ENCODE data around the gene TMEM164. TPM values are rescaled to one million over a fixed set of nuclear protein-coding genes. Genes with fewer than 3 reads are reported as not detected.

Gene TMEM164
- total RNA-seq, 1 experiment from 2014 or later, result 26.2 TPM

DNA sequence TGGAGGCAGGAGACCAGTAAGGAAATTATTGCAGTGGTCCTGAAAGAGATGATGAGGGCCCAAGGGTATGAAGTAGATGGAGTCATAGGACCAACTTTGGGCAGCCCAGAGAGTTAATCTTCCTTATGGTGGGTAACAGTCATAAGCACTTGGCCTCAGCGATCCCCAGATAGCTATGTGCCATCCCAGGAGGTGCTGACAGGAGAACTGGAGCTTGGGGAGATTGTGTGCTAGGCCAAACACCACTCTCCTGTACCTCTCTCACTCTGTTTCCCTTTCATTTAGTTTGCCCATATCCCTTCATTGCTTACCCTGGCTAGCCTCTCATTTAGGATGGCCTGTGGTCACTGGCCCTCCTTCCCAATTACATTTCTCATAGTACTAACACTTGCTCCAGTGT, 60.0 kb downstream of the TMEM164 start:
- intact Hi-C loops (cut with micrococcal nuclease; ENCODE audit: unreplicated experiment), result no loop called here
- POLR2A ChIA-PET, result no interaction called here
- Mint-ChIP-seq H3K27ac (ENCODE audit: unreplicated experiment) (no peak overlapping the region), H3K4me3 (ENCODE audit: unreplicated experiment) (no peak overlapping the region), H3K27me3 (ENCODE audit: insufficient read depth, unreplicated experiment) (no peaks in the 10 kb centered on the region), H3K4me1 (ENCODE audit: low read depth, unreplicated experiment) (no peaks in the 10 kb centered on the region), H3K36me3 (ENCODE audit: insufficient read depth, unreplicated experiment) (no peaks in the 10 kb centered on the region), H3K9me3 (ENCODE audit: unreplicated experiment) (no peaks in the 10 kb centered on the region)
- no peaks in the 10 kb centered on the region for H3K9me3 ChIP-seq
- H3K4me1 ChIP-seq, result no peaks in the 10 kb centered on the region
- H3K4me3 ChIP-seq (ENCODE audit: low read depth, low read length), result no peak overlapping the region
- CTCF ChIA-PET, result no interaction called here
- no peak for DNase-seq
- H3K27me3 ChIP-seq (replicated peaks; ENCODE audit: control insufficient read depth, insufficient read depth, low read length), result no peaks in the 10 kb centered on the region
- TF ChIP-seq, protein P1, sequence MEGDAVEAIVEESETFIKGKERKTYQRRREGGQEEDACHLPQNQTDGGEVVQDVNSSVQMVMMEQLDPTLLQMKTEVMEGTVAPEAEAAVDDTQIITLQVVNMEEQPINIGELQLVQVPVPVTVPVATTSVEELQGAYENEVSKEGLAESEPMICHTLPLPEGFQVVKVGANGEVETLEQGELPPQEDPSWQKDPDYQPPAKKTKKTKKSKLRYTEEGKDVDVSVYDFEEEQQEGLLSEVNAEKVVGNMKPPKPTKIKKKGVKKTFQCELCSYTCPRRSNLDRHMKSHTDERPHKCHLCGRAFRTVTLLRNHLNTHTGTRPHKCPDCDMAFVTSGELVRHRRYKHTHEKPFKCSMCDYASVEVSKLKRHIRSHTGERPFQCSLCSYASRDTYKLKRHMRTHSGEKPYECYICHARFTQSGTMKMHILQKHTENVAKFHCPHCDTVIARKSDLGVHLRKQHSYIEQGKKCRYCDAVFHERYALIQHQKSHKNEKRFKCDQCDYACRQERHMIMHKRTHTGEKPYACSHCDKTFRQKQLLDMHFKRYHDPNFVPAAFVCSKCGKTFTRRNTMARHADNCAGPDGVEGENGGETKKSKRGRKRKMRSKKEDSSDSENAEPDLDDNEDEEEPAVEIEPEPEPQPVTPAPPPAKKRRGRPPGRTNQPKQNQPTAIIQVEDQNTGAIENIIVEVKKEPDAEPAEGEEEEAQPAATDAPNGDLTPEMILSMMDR (IDR thresholded peaks at IDR 0.05; ENCODE audit: insufficient read depth in 1 of 2, low read depth in 1 of 2, low read length in 1 of 2, severe bottlenecking in 1 of 2, unreplicated experiment in 1 of 2), result no peak
- H3K36me3 ChIP-seq (ENCODE audit: control insufficient read depth, insufficient read depth, low read length), result no peaks in the 10 kb centered on the region
- BruUV-seq (replicated peaks), result no TSS peak

DNA sequence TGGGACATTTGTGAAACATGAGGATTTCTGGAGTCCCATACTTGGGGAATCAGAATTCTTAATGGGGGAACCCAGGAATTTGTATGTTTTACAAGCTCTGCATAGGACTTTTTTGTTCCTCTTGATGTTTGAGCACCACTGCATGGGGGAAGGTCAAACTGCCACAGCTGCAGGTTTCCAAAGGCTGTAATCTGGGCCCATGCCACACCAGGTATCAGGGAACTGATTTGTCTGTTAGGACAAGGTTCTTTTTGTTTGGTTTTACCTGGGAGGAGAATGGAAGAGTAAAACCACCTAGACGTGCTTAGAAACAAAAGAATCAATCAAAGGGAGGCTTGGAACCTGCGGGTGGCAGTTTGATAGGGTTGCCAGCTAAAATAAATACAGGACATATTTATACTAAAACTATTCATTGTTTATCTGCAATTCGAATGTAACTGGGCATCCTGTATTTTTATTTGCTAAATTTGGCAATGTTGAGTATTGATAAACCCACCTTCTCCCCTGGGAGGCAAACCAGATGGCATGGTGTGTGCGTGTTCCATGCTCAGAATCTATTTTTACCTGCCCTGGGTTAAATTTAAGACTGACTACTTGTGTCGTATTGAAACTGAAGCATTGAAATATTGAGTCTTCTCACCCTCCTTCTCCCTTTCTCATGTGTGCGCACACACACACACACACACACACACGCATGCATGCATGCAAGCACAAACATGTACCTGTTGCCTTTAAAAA, 63.7 kb downstream of the TMEM164 start:
- Mint-ChIP-seq H3K9me3 (ENCODE audit: unreplicated experiment) (no peaks in the 10 kb centered on the region), H3K27ac (ENCODE audit: unreplicated experiment) (no peak overlapping the region), H3K4me3 (ENCODE audit: unreplicated experiment) (no peak overlapping the region), H3K27me3 (ENCODE audit: insufficient read depth, unreplicated experiment) (no peaks in the 10 kb centered on the region), H3K4me1 (ENCODE audit: low read depth, unreplicated experiment) (no peaks in the 10 kb centered on the region), H3K36me3 (ENCODE audit: insufficient read depth, unreplicated experiment) (no peaks in the 10 kb centered on the region)
- H3K4me3 ChIP-seq (ENCODE audit: low read depth, low read length), result no peak overlapping the region
- DNase-seq, result no peak
- intact Hi-C loops (cut with micrococcal nuclease; ENCODE audit: unreplicated experiment), result no loop called here
- ChIA-PET CTCF (no interaction called here), POLR2A (no interaction called here)
- no peaks in the 10 kb centered on the region for H3K4me1 ChIP-seq
- H3K9me3 ChIP-seq, result no peaks in the 10 kb centered on the region
- no peaks in the 10 kb centered on the region for H3K27me3 ChIP-seq (replicated peaks; ENCODE audit: control insufficient read depth, insufficient read depth, low read length)
- BruUV-seq (replicated peaks), result no TSS peak
- TF ChIP-seq, protein P1 (IDR thresholded peaks at IDR 0.05; ENCODE audit: insufficient read depth in 1 of 2, low read depth in 1 of 2, low read length in 1 of 2, severe bottlenecking in 1 of 2, unreplicated experiment in 1 of 2), result peak in 1 of 2 experiments; percentile 3
- no peaks in the 10 kb centered on the region for H3K36me3 ChIP-seq (ENCODE audit: control insufficient read depth, insufficient read depth, low read length)

DNA sequence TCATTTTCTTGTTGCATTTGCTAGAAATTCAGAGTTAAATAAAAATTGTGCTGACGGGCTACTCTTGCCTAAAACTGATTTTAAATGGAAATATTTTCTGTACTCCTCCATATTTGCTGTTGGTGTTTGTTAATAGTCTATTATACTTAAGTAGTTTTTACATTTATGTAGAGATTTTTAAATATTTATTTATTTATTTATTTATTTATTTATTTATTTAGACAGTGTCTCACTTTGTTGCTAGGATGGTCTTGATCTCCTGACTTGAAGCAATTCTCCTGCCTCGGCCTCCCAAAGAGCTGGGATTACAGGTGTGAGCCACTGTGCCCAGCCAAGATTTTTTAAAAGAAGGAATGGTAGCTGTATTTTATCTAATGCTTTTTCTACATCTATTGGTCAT, 68.1 kb downstream of the TMEM164 start:
- Histone ChIP-seq H3K27me3 (replicated peaks; ENCODE audit: control insufficient read depth, insufficient read depth, low read length) (no peaks in the 10 kb centered on the region), H3K36me3 (ENCODE audit: control insufficient read depth, insufficient read depth, low read length) (no peaks in the 10 kb centered on the region), H3K9me3 (no peaks in the 10 kb centered on the region), H3K4me3 (ENCODE audit: low read depth, low read length) (no peak overlapping the region), H3K4me1 (no peaks in the 10 kb centered on the region)
- intact Hi-C loops (cut with micrococcal nuclease; ENCODE audit: unreplicated experiment), result no loop called here
- Mint-ChIP-seq H3K27me3 (ENCODE audit: insufficient read depth, unreplicated experiment) (no peaks in the 10 kb centered on the region), H3K36me3 (ENCODE audit: insufficient read depth, unreplicated experiment) (peaks cover 5% of the 10 kb centered on the region), H3K4me3 (ENCODE audit: unreplicated experiment) (no peak overlapping the region), H3K27ac (ENCODE audit: unreplicated experiment) (no peak overlapping the region), H3K4me1 (ENCODE audit: low read depth, unreplicated experiment) (no peaks in the 10 kb centered on the region), H3K9me3 (ENCODE audit: unreplicated experiment) (no peaks in the 10 kb centered on the region)
- BruUV-seq (replicated peaks), result no TSS peak
- CTCF ChIA-PET, result no interaction called here
- TF ChIP-seq, protein P1 (IDR thresholded peaks at IDR 0.05; ENCODE audit: insufficient read depth in 1 of 2, low read depth in 1 of 2, low read length in 1 of 2, severe bottlenecking in 1 of 2, unreplicated experiment in 1 of 2), result no peak
- POLR2A ChIA-PET, result no interaction called here
- no peak for DNase-seq
